Stimulated activated CD4-positive, alpha-beta T cell treated with anti-CD3 and anti-CD28 coated beads, Interleukin-1b, Interleukin-23, amount 100 ng/mL, for 48 hours (primary cell): Measurements from ENCODE around the gene HDAC4.

Source experiments
- DNase-seq: peaks from one replicate; pipeline ENCODE4 v3.0.0-alpha.2; 2020

The HDAC4 gene

GRCh38 chr2:239159476-239159911, 241.3 kb downstream of the HDAC4 start:
- no peak for DNase-seq

GRCh38 chr2:239158641-239159475, 242.0 kb downstream of the HDAC4 start:
- DNase-seq = no peak

GRCh38 chr2:239157771-239158170, 243.0 kb downstream of the HDAC4 start:
- DNase-seq = no peak

- no peak for DNase-seq
Measured at GRCh38 chr2:239157269-239157668, 243.6 kb downstream of the HDAC4 start.

GRCh38 chr2:239156516-239157265, 244.1 kb downstream of the HDAC4 start:
- no peak for DNase-seq

GRCh38 chr2:239155806-239156480, 244.9 kb downstream of the HDAC4 start:
- DNase-seq = no peak

GRCh38 chr2:239154971-239155805, 245.6 kb downstream of the HDAC4 start:
- DNase-seq = no peak

- no peak for DNase-seq
Measured at GRCh38 chr2:239153806-239154591, 246.8 kb downstream of the HDAC4 start.

- no peak for DNase-seq
Measured at GRCh38 chr2:239152916-239153305, 247.9 kb downstream of the HDAC4 start.

- DNase-seq = no peak
Measured at GRCh38 chr2:239152239-239152915, 248.4 kb downstream of the HDAC4 start.

- DNase-seq = no peak
Measured at GRCh38 chr2:239151201-239152131, 249.4 kb downstream of the HDAC4 start.

- no peak for DNase-seq
Measured at GRCh38 chr2:239150125-239151011, 250.5 kb downstream of the HDAC4 start.

- no peak for DNase-seq
Measured at GRCh38 chr2:239149501-239149900, 251.3 kb downstream of the HDAC4 start.

GRCh38 chr2:239148495-239149200, 252.2 kb downstream of the HDAC4 start:
- no peak for DNase-seq

GRCh38 chr2:239147376-239147775, 253.4 kb downstream of the HDAC4 start:
- no peak for DNase-seq

GRCh38 chr2:239146741-239147181, 254.1 kb downstream of the HDAC4 start:
- DNase-seq = no peak

- no peak for DNase-seq
Measured at GRCh38 chr2:239146011-239146641, 254.7 kb downstream of the HDAC4 start.

- DNase-seq = no peak
Measured at GRCh38 chr2:239145601-239146000, 255.2 kb downstream of the HDAC4 start.
